22Rv1 (cell line): ENCODE results near the gene PNP.

Source experiments
- H3K27ac ChIP-seq: fragments of 450-650 bp; 2 replicates; pipeline ENCODE4 v1.5.1; 2017
- ZFX ChIP-seq: fragments of 450-650 bp; IDR thresholded peaks from 2 replicates; pipeline ENCODE4 v1.6.1; 2017; ENCODE audit warnings: antibody characterized with exemption, borderline replicate concordance
- TF ChIP-seq, protein P1 (sequence below): fragments of 450-650 bp; IDR thresholded peaks from 2 replicates; pipeline ENCODE4 v1.5.1; 2017; ENCODE audit warnings: mild to moderate bottlenecking

Gene PNP

GRCh38 chr14:20469242-20469889 is at the start of gene PNP:
TSS of gene PNP (plus strand) at chr14:20469406. CDS start at chr14:20469525, 119 bp downstream.
- H3K27ac ChIP-seq: peak within 1 kb of the TSS; percentile 92
- TF ChIP-seq ZFX: no peak
- TF ChIP-seq, protein P1, sequence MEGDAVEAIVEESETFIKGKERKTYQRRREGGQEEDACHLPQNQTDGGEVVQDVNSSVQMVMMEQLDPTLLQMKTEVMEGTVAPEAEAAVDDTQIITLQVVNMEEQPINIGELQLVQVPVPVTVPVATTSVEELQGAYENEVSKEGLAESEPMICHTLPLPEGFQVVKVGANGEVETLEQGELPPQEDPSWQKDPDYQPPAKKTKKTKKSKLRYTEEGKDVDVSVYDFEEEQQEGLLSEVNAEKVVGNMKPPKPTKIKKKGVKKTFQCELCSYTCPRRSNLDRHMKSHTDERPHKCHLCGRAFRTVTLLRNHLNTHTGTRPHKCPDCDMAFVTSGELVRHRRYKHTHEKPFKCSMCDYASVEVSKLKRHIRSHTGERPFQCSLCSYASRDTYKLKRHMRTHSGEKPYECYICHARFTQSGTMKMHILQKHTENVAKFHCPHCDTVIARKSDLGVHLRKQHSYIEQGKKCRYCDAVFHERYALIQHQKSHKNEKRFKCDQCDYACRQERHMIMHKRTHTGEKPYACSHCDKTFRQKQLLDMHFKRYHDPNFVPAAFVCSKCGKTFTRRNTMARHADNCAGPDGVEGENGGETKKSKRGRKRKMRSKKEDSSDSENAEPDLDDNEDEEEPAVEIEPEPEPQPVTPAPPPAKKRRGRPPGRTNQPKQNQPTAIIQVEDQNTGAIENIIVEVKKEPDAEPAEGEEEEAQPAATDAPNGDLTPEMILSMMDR: no peak

DNA sequence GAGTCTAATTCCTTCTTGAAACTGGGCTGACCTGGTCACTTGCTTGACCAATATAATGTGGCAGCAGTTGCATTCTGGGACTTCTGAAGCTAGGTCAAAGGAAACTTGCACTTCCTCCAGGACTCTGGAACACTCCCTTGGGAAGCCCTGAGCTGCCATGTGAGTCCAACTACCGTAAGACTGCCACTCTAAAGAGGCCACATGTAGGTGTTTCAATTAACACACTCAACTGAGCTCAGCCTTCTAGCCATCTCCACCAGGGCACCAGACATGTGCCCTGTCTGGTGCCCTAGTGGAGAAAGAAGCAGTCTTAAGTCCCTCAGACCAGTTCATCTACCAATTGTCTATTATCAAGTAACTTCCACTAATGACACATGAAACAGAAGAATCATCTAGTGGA is 49.8 kb upstream of the PNP start:
- peak overlapping the region; percentile 70 for H3K27ac ChIP-seq
- no peak for TF ChIP-seq ZFX
- TF ChIP-seq, protein P1: no peak

DNA sequence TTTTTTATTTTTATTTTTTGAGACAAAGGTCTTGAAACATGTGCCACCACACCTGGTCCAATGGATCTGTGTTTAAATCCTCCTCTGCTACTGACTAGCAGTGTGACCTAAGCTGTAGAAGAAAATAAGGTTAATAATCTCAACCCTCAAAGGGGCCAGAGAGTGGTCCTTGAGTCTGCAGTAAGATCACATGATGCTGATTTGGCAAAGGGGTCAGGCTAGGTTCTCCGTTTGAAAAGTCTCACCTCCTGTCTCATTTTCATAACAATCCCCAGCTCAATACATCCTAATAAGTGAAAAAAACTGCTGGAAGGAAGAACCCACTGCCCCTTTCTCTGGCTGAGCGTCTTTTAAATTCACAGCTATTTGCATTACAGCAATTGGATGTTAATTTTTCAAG is 47.9 kb upstream of the PNP start:
- TF ChIP-seq, protein P1: no peak
- TF ChIP-seq ZFX: no peak
- no peak overlapping the region for H3K27ac ChIP-seq

GRCh38 chr14:20422886-20423285 is 46.3 kb upstream of the PNP start:
- no peak overlapping the region for H3K27ac ChIP-seq
- no peak for TF ChIP-seq ZFX
- TF ChIP-seq, protein P1: no peak

- TF ChIP-seq ZFX: no peak
- TF ChIP-seq, protein P1: no peak
- no peak overlapping the region for H3K27ac ChIP-seq
Observed at GRCh38 chr14:20424851-20425250, 44.4 kb upstream of the PNP start.

- TF ChIP-seq, protein P1: no peak
- TF ChIP-seq ZFX: no peak
- H3K27ac ChIP-seq: no peak overlapping the region
Observed at GRCh38 chr14:20427231-20428009, 41.8 kb upstream of the PNP start.

GRCh38 chr14:20428010-20428365 is 41.2 kb upstream of the PNP start:
- no peak overlapping the region for H3K27ac ChIP-seq
- no peak for TF ChIP-seq ZFX
- TF ChIP-seq, protein P1: no peak
